Endothelial cell of umbilical vein (primary cell): Measurements from ENCODE around the gene KRT17.

Source experiments
- CTCF ChIP-seq, 2 donors: IDR thresholded peaks; 1 replicate in 1 of 2; 2 replicates in 1 of 2; pipeline ENCODE4 v1.5.1; 2011; ENCODE audit warnings: low read length in 2 of 2, mild to moderate bottlenecking in 2 of 2, moderate library complexity in 2 of 2, control low read depth in 1 of 2, inconsistent platforms in 1 of 2, low read depth in 1 of 2; ENCODE audit not compliant: insufficient read depth in 1 of 2; ENCODE audit errors: extremely low read depth in 1 of 2
- EZH2 ChIP-seq: IDR thresholded peaks from 2 replicates; pipeline ENCODE4 v1.6.1; 2012; ENCODE audit warnings: borderline replicate concordance, low read depth, mild to moderate bottlenecking, moderate library complexity, low read length, inconsistent platforms; ENCODE audit not compliant: severe bottlenecking
- GATA2 ChIP-seq: IDR thresholded peaks from 2 replicates; pipeline ENCODE4 v1.7.0; 2011; ENCODE audit warnings: low read depth, mild to moderate bottlenecking, moderate library complexity, mixed read lengths, low read length; ENCODE audit not compliant: insufficient read length, insufficient read depth
- JUN ChIP-seq: IDR thresholded peaks from 2 replicates; pipeline ENCODE4 v1.6.1; 2011; ENCODE audit warnings: borderline replicate concordance, low read depth; ENCODE audit not compliant: insufficient read length, insufficient read depth
- MAX ChIP-seq: IDR thresholded peaks from 2 replicates; pipeline ENCODE4 v1.6.1; 2011; ENCODE audit not compliant: insufficient read depth, insufficient read length
- MYC ChIP-seq: IDR thresholded peaks from one replicate; pipeline ENCODE4 v1.6.1; 2011; ENCODE audit warnings: mild to moderate bottlenecking, low read depth, low read length
- POLR2A ChIP-seq: IDR thresholded peaks from 2 replicates; pipeline ENCODE4 v1.6.1; 2012; ENCODE audit warnings: low read depth, mild to moderate bottlenecking, control low read depth, low read length
- POLR2AphosphoS5 ChIP-seq: IDR thresholded peaks from 2 replicates; pipeline ENCODE4 v1.6.1; 2012; ENCODE audit warnings: low read depth, mild to moderate bottlenecking, control low read depth, low read length, moderate library complexity; ENCODE audit not compliant: insufficient read depth

- TF ChIP-seq JUN (no peak), CTCF (IDR thresholded peaks at IDR 0.05; ENCODE audit: extremely low read depth in 1 of 2, insufficient read depth in 1 of 2, low read depth in 1 of 2, low read length in 2 of 2) (no peak), POLR2AphosphoS5 (no peak), POLR2A (no peak), EZH2 (no peak), MAX (no peak), MYC (no peak), GATA2 (no peak)
Measured at GRCh38 chr17:41583137-41584127, 40.9 kb downstream of the KRT17 start.
